HEK293T (cell line): ENCODE data around the gene NUP85.

Experiments used
- CTCF ChIA-PET: fragments of 350-600 bp; formaldehyde crosslinking; extraction: SDS; loops from one replicate; lab custom pipeline; 2021; ENCODE audit warnings: antibody characterized with exemption, inconsistent platforms; lab: Yijun Ruan, JAX
- POLR2A ChIA-PET: fragments of 350-600 bp; formaldehyde crosslinking; extraction: SDS; loops from one replicate; lab custom pipeline; 2020; ENCODE audit warnings: antibody characterized with exemption, inconsistent platforms; lab: Yijun Ruan, JAX
- DNase-seq: peaks from one replicate; pipeline ENCODE4 v3.0.0; 2012; ENCODE audit warnings: mixed read lengths; ENCODE audit errors: extremely low spot score
- ARNT ChIP-seq: fragments of 450-650 bp; IDR thresholded peaks from 2 replicates; pipeline ENCODE4 v1.6.1; 2017; ENCODE audit warnings: mild to moderate bottlenecking
- BHLHE40 ChIP-seq: fragments of 450-650 bp; IDR thresholded peaks from 2 replicates; pipeline ENCODE4 v1.6.1; 2016; ENCODE audit warnings: mild to moderate bottlenecking, moderate library complexity, borderline replicate concordance
- CTBP1 ChIP-seq: fragments of 450-650 bp; IDR thresholded peaks from 2 replicates; pipeline ENCODE4 v1.6.1; 2016; ENCODE audit warnings: borderline replicate concordance
- ELF4 ChIP-seq: fragments of 450-650 bp; IDR thresholded peaks from 2 replicates; pipeline ENCODE4 v1.6.1; 2017; ENCODE audit warnings: antibody characterized with exemption
- FOXA1 ChIP-seq: fragments of 450-650 bp; IDR thresholded peaks from 2 replicates; pipeline ENCODE4 v1.6.1; 2016; ENCODE audit warnings: mild to moderate bottlenecking
- FOXK2 ChIP-seq: fragments of 450-650 bp; IDR thresholded peaks from 2 replicates; pipeline ENCODE4 v1.6.1; 2016; ENCODE audit warnings: mild to moderate bottlenecking
- FOXM1 ChIP-seq: fragments of 450-650 bp; IDR thresholded peaks from 2 replicates; pipeline ENCODE4 v1.6.1; 2017; ENCODE audit warnings: mild to moderate bottlenecking, borderline replicate concordance
- HDGF ChIP-seq: fragments of 450-650 bp; IDR thresholded peaks from 2 replicates; pipeline ENCODE4 v1.6.1; 2017; ENCODE audit warnings: antibody characterized with exemption, borderline replicate concordance
- L3MBTL2 ChIP-seq: fragments of 450-650 bp; conservative IDR thresholded peaks from 2 replicates; pipeline ENCODE4 v1.6.1; 2016; ENCODE audit warnings: mild to moderate bottlenecking
- LEF1 ChIP-seq: fragments of 450-650 bp; IDR thresholded peaks from 2 replicates; pipeline ENCODE4 v1.6.1; 2017; ENCODE audit warnings: mild to moderate bottlenecking, borderline replicate concordance
- NFRKB ChIP-seq: fragments of 450-650 bp; IDR thresholded peaks from 2 replicates; pipeline ENCODE4 v1.6.1; 2016; ENCODE audit warnings: mild to moderate bottlenecking, moderate library complexity
- PKNOX1 ChIP-seq: fragments of 450-650 bp; IDR thresholded peaks from 2 replicates; pipeline ENCODE4 v1.6.1; 2016
- SP1 ChIP-seq: fragments of 450-650 bp; IDR thresholded peaks from 2 replicates; pipeline ENCODE4 v1.6.1; 2017
- SUZ12 ChIP-seq: fragments of 450-650 bp; IDR thresholded peaks from 2 replicates; pipeline ENCODE4 v1.6.1; 2016; ENCODE audit warnings: mild to moderate bottlenecking
- TARDBP ChIP-seq: fragments of 450-650 bp; IDR thresholded peaks from 2 replicates; pipeline ENCODE4 v1.6.1; 2016
- ZNF384 ChIP-seq: fragments of 450-650 bp; IDR thresholded peaks from 2 replicates; pipeline ENCODE4 v1.6.1; 2016

NUP85 gene

DNA sequence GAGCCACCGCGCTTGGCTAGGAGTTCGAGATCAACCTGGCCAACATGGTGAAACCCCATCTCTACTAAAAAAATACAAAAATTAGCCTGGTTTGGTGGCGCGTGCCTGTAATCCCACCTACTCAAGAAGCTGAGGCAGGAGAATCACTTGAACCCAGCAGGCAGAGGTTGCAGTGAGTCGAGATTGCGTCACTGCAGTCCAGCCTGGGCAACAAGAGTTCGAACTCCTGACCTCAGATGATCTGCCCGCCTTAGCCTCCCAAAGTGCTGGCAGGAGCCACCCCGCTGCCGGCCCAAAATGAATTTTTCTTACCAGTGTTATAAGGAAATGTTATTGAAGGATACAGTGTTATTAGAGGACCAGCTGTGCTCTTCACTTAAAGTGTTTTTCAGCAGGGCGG lies 2.3 kb downstream of the NUP85 start:
- ChIA-PET POLR2A (interaction anchor here (1.7 to 3.5 kb wide), 3 partner anchors 10 to 249 kb away, joined by 5 to 19 read pairs (median 7); partner anchors contain the start of genes NT5C and TMEM94), CTCF (interaction anchor here (2.2 kb wide), 1 partner anchor 94 kb away, joined by 7 read pairs; no protein-coding TSS in a partner anchor)
- no peak for TF ChIP-seq FOXM1
- TF ChIP-seq FOXA1: no peak
- no peak for TF ChIP-seq BHLHE40
- TF ChIP-seq SP1: no peak
- no peak for TF ChIP-seq ARNT
- TF ChIP-seq ELF4: no peak
- no peak for TF ChIP-seq TARDBP
- no peak for TF ChIP-seq LEF1
- no peak for TF ChIP-seq L3MBTL2
- DNase-seq: no peak

GRCh38 chr17:75208161-75208560 lies 2.7 kb downstream of the NUP85 start:
- ChIA-PET CTCF (interaction anchor here (2.2 kb wide), 1 partner anchor 94 kb away, joined by 7 read pairs; no protein-coding TSS in a partner anchor), POLR2A (no interaction called here)
- no peak for DNase-seq
- TF ChIP-seq LEF1: no peak
- no peak for TF ChIP-seq L3MBTL2
- no peak for TF ChIP-seq CTBP1
- no peak for TF ChIP-seq SUZ12
- no peak for TF ChIP-seq PKNOX1

- DNase-seq: no peak
- ChIA-PET CTCF (interaction anchor here (0.7 to 2.2 kb wide), 3 partner anchors 32 to 95 kb away, joined by 3 to 7 read pairs (median 3); partner anchors contain the start of gene MIF4GD), POLR2A (interaction anchor here (0.6 kb wide), 1 partner anchor 62 kb away, joined by 3 read pairs; the partner anchor contains the start of gene MIF4GD)
- TF ChIP-seq ELF4: no peak
- no peak for TF ChIP-seq SP1
- no peak for TF ChIP-seq BHLHE40
- no peak for TF ChIP-seq ZNF384
- TF ChIP-seq CTBP1: no peak
- TF ChIP-seq PKNOX1: no peak
- no peak for TF ChIP-seq TARDBP
- no peak for TF ChIP-seq FOXA1
- no peak for TF ChIP-seq FOXK2
- TF ChIP-seq SUZ12: no peak
- TF ChIP-seq HDGF: no peak
- TF ChIP-seq FOXM1: no peak
- TF ChIP-seq NFRKB: no peak
- no peak for TF ChIP-seq L3MBTL2
- TF ChIP-seq ARNT: no peak
- no peak for TF ChIP-seq LEF1
These were observed 3.6 kb downstream of the NUP85 start for GRCh38 chr17:75209061-75209460.

DNA sequence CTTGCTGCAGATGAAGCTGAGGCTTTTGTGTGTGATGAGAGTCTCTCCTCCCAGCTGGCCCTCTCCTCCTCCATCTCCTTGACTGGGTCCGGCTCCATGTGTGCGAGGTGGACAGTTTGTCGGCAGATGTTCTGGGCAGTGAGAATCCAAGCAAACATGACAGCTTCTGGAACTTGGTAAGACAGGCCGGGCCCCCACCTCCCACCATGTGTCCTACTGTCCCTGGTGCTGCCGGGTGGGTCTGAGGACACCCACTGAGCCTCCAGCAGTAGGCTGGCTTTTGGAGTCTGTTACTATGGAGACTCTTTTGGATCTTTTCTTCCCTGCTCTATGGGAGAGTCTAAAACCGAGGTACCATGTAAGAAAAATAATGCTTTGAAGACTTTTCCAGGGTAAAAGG lies 12.7 kb downstream of the NUP85 start:
- POLR2A ChIA-PET: interaction anchor here (1.1 to 1.2 kb wide), 2 partner anchors 11 to 13 kb away, joined by 3 to 7 read pairs; partner anchors contain the start of gene NUP85

DNA sequence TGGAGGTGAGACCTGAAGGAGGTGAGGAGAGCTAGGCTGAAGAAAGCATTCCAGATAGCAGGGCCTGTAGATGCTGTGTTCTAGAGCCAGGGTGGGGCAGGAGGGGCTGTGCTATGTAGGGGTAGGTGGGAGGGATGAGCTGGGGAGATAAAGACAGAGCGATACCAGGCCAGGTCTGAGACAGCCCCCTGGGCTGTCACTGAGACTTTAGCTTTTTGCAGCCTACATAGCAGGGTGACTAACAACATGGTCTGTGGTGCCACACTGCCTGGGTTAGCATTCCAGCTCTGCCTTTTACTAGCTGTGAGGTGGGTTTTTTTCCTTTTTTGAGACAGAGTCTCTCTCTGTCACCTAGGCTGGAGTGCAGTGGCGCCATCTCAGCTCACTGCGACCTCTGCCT lies 14.3 kb downstream of the NUP85 start:
- ChIA-PET CTCF (no interaction called here), POLR2A (interaction anchor here (1.0 to 1.2 kb wide), 4 partner anchors 14 to 45 kb away, joined by 3 to 4 read pairs (median 3); partner anchors contain the start of genes NUP85 and SUMO2)
- TF ChIP-seq TARDBP: no peak
- DNase-seq: no peak

More for the DNA sequence above, 12.7 kb downstream of the NUP85 start:
- TF ChIP-seq SUZ12: no peak
- no peak for TF ChIP-seq TARDBP
- TF ChIP-seq L3MBTL2: no peak
- TF ChIP-seq FOXK2: no peak
- TF ChIP-seq CTBP1: no peak
- TF ChIP-seq PKNOX1: no peak
- CTCF ChIA-PET: interaction anchor here (0.9 to 1.2 kb wide), 2 partner anchors 19 to 22 kb away, joined by 3 read pairs; no protein-coding TSS in a partner anchor
- no peak for DNase-seq

GRCh38 chr17:75225016-75225415 lies 19.5 kb downstream of the NUP85 start:
- ChIA-PET CTCF (interaction anchor here (0.8 kb wide), 1 partner anchor 14 kb away, joined by 3 read pairs; no protein-coding TSS in a partner anchor), POLR2A (no interaction called here)
- TF ChIP-seq NFRKB: no peak
- no peak for TF ChIP-seq SUZ12
- no peak for TF ChIP-seq FOXM1
- no peak for TF ChIP-seq ZNF384
- TF ChIP-seq ARNT: no peak
- TF ChIP-seq TARDBP: no peak
- TF ChIP-seq LEF1: no peak
- no peak for TF ChIP-seq HDGF
- no peak for TF ChIP-seq L3MBTL2
- no peak for TF ChIP-seq SP1
- TF ChIP-seq CTBP1: no peak
- no peak for TF ChIP-seq FOXK2
- TF ChIP-seq ELF4: no peak
- no peak for TF ChIP-seq PKNOX1
- DNase-seq: no peak
